ENCODE results near the gene RBM43.

Gene RBM43

GRCh38 chr2:151282401-151282800 is 20.7 kb upstream of the RBM43 start:
- no peak for TF ChIP-seq CTCF (IDR thresholded peaks at IDR 0.05; ENCODE audit: borderline replicate concordance, insufficient read depth, low read depth, low read length)
- H3K4me3 ChIP-seq (ENCODE audit: low read depth, low read length): no peak overlapping the region

GRCh38 chr2:151280271-151280670 is 18.6 kb upstream of the RBM43 start:
- no peak overlapping the region for H3K4me3 ChIP-seq (ENCODE audit: low read depth, low read length)
- no peak for TF ChIP-seq CTCF (IDR thresholded peaks at IDR 0.05; ENCODE audit: borderline replicate concordance, insufficient read depth, low read depth, low read length)

GRCh38 chr2:151278487-151278886 is 16.8 kb upstream of the RBM43 start:
- no peak for TF ChIP-seq CTCF (IDR thresholded peaks at IDR 0.05; ENCODE audit: borderline replicate concordance, insufficient read depth, low read depth, low read length)
- H3K4me3 ChIP-seq (ENCODE audit: low read depth, low read length): no peak overlapping the region

GRCh38 chr2:151277067-151277466 is 15.4 kb upstream of the RBM43 start:
- no peak overlapping the region for H3K4me3 ChIP-seq (ENCODE audit: low read depth, low read length)
- TF ChIP-seq CTCF (IDR thresholded peaks at IDR 0.05; ENCODE audit: borderline replicate concordance, insufficient read depth, low read depth, low read length): no peak

GRCh38 chr2:151275291-151275690 is 13.6 kb upstream of the RBM43 start:
- TF ChIP-seq CTCF (IDR thresholded peaks at IDR 0.05; ENCODE audit: borderline replicate concordance, insufficient read depth, low read depth, low read length): no peak

GRCh38 chr2:151271824-151272223 is 10.2 kb upstream of the RBM43 start:
- H3K4me3 ChIP-seq (ENCODE audit: low read depth, low read length): no peak overlapping the region
- TF ChIP-seq CTCF (IDR thresholded peaks at IDR 0.05; ENCODE audit: borderline replicate concordance, insufficient read depth, low read depth, low read length): no peak

More at GRCh38 chr2:151275291-151275690, 13.6 kb upstream of the RBM43 start:
- no peak overlapping the region for H3K4me3 ChIP-seq (ENCODE audit: low read depth, low read length)

GRCh38 chr2:151269798-151270568 is 8.3 kb upstream of the RBM43 start:
- no peak for TF ChIP-seq CTCF (IDR thresholded peaks at IDR 0.05; ENCODE audit: borderline replicate concordance, insufficient read depth, low read depth, low read length)
- no peak overlapping the region for H3K4me3 ChIP-seq (ENCODE audit: low read depth, low read length)

All from GM12875 (cell line).